Measurements from ENCODE around the gene CMTR1.

Gene CMTR1

DNA sequence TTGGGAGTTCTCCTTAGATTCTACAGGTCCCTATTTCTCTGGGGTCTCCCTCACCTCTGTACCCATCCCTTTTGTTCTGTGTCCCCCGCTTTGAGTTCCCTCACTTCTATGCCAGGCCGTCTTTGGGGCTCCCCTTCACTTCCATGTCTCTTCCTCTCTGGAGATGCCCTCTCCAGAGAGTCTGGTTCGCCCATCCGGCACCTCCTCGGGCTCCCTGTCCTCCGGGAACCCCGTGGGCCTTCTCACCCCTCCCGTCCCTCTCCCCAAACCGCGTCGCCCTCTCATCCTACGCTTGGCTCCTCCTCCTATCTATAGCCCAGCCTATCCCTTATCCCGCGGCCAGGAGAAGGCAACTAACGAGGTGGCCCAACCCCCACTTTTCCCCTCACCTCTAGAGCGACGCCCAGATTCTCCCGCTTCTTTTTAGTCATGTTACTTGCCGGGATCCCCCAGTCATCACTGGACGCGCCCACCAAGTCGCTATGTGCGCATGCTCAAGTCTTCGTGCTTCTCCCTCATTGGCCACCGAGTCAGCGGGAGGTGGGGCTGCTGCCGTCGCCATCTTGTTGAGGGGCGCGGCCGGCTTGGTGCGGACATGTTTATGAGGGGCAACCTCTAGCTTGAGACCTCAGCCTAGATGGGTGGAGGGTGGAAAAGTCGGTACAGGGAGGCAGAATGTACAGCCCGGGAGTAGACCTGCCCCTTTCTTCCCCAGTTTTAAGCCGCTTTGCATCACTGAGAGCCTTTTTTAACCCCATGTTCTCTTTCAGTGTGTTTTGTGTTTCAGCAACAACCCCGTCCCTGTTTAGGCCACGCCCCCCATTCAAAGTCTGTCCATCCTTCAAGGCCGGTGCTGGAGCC is 66.6 kb downstream of the CMTR1 start, which contains the start of gene CCDC167 (continued):
- TF ChIP-seq ZNF692 (tag by site-specific recombination; IDR thresholded peaks at IDR 0.05) (peak; percentile 75), ZNF280C (tag by site-specific recombination; IDR thresholded peaks at IDR 0.05) (no peak), FEZF1 (tag by site-specific recombination; IDR thresholded peaks at IDR 0.05) (no peak), ZNF624 (tag by site-specific recombination; IDR thresholded peaks at IDR 0.05) (no peak), ZNF19 (tag by site-specific recombination; IDR thresholded peaks at IDR 0.05; ENCODE audit: low read depth) (no peak), ZNF214 (tag by site-specific recombination; IDR thresholded peaks at IDR 0.05; ENCODE audit: borderline replicate concordance) (no peak), ZNF791 (tag by site-specific recombination; IDR thresholded peaks at IDR 0.05) (no peak), ZNF175 (tag by site-specific recombination; IDR thresholded peaks at IDR 0.05) (no peak), ZNF416 (tag by site-specific recombination; IDR thresholded peaks at IDR 0.05) (no peak), ZNF335 (tag by site-specific recombination; conservative IDR thresholded peaks at IDR 0.05) (peak; percentile 90), BCL11A (tag by site-specific recombination; IDR thresholded peaks at IDR 0.05; ENCODE audit: low read depth) (no peak), GLI2 (tag by site-specific recombination; IDR thresholded peaks at IDR 0.05; ENCODE audit: borderline replicate concordance, low read depth) (no peak), WT1 (tag by site-specific recombination; IDR thresholded peaks at IDR 0.05) (no peak; the same call in 1 of the 2 replicates), ZNF23 (tag by site-specific recombination; IDR thresholded peaks at IDR 0.05; ENCODE audit: borderline replicate concordance) (no peak), ZNF785 (tag by site-specific recombination; IDR thresholded peaks at IDR 0.05) (no peak), ZNF830 (tag by site-specific recombination; IDR thresholded peaks at IDR 0.05; ENCODE audit: low read depth) (no peak), ZNF555 (tag by site-specific recombination; conservative IDR thresholded peaks at IDR 0.05) (no peak), ZNF530 (tag by site-specific recombination; IDR thresholded peaks at IDR 0.05; ENCODE audit: low read depth) (no peak), ZXDB (tag by site-specific recombination; IDR thresholded peaks at IDR 0.05) (peak; percentile 94), ZNF10 (tag by site-specific recombination; IDR thresholded peaks at IDR 0.05) (peak; percentile 81)
- TF ChIP-seq, protein P1, sequence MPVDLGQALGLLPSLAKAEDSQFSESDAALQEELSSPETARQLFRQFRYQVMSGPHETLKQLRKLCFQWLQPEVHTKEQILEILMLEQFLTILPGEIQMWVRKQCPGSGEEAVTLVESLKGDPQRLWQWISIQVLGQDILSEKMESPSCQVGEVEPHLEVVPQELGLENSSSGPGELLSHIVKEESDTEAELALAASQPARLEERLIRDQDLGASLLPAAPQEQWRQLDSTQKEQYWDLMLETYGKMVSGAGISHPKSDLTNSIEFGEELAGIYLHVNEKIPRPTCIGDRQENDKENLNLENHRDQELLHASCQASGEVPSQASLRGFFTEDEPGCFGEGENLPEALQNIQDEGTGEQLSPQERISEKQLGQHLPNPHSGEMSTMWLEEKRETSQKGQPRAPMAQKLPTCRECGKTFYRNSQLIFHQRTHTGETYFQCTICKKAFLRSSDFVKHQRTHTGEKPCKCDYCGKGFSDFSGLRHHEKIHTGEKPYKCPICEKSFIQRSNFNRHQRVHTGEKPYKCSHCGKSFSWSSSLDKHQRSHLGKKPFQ (tag by site-specific recombination; IDR thresholded peaks at IDR 0.05), result no peak
- TF ChIP-seq, protein P2, sequence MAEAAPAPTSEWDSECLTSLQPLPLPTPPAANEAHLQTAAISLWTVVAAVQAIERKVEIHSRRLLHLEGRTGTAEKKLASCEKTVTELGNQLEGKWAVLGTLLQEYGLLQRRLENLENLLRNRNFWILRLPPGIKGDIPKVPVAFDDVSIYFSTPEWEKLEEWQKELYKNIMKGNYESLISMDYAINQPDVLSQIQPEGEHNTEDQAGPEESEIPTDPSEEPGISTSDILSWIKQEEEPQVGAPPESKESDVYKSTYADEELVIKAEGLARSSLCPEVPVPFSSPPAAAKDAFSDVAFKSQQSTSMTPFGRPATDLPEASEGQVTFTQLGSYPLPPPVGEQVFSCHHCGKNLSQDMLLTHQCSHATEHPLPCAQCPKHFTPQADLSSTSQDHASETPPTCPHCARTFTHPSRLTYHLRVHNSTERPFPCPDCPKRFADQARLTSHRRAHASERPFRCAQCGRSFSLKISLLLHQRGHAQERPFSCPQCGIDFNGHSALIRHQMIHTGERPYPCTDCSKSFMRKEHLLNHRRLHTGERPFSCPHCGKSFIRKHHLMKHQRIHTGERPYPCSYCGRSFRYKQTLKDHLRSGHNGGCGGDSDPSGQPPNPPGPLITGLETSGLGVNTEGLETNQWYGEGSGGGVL (tag by site-specific recombination; IDR thresholded peaks at IDR 0.05), result peak; percentile 92
- TF ChIP-seq, protein P3, sequence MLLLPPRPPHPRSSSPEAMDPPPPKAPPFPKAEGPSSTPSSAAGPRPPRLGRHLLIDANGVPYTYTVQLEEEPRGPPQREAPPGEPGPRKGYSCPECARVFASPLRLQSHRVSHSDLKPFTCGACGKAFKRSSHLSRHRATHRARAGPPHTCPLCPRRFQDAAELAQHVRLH (tag by site-specific recombination; IDR thresholded peaks at IDR 0.05), result peak; percentile 18; the same call in 1 of the 2 replicates
- TF ChIP-seq, protein P4, sequence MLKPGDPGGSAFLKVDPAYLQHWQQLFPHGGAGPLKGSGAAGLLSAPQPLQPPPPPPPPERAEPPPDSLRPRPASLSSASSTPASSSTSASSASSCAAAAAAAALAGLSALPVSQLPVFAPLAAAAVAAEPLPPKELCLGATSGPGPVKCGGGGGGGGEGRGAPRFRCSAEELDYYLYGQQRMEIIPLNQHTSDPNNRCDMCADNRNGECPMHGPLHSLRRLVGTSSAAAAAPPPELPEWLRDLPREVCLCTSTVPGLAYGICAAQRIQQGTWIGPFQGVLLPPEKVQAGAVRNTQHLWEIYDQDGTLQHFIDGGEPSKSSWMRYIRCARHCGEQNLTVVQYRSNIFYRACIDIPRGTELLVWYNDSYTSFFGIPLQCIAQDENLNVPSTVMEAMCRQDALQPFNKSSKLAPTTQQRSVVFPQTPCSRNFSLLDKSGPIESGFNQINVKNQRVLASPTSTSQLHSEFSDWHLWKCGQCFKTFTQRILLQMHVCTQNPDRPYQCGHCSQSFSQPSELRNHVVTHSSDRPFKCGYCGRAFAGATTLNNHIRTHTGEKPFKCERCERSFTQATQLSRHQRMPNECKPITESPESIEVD (tag by site-specific recombination; IDR thresholded peaks at IDR 0.05), result no peak
- TF ChIP-seq, protein P5, sequence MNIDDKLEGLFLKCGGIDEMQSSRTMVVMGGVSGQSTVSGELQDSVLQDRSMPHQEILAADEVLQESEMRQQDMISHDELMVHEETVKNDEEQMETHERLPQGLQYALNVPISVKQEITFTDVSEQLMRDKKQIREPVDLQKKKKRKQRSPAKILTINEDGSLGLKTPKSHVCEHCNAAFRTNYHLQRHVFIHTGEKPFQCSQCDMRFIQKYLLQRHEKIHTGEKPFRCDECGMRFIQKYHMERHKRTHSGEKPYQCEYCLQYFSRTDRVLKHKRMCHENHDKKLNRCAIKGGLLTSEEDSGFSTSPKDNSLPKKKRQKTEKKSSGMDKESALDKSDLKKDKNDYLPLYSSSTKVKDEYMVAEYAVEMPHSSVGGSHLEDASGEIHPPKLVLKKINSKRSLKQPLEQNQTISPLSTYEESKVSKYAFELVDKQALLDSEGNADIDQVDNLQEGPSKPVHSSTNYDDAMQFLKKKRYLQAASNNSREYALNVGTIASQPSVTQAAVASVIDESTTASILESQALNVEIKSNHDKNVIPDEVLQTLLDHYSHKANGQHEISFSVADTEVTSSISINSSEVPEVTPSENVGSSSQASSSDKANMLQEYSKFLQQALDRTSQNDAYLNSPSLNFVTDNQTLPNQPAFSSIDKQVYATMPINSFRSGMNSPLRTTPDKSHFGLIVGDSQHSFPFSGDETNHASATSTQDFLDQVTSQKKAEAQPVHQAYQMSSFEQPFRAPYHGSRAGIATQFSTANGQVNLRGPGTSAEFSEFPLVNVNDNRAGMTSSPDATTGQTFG (tag by site-specific recombination; IDR thresholded peaks at IDR 0.05; ENCODE audit: borderline replicate concordance), result no peak
